ENCODE results near the gene SLC16A11. TPM values are rescaled to one million over a fixed set of nuclear protein-coding genes. Genes with fewer than 3 reads are reported as not detected.
A peak's percentile ranks its signal among the peaks of the same experiment; 100 is the strongest.

The SLC16A11 gene
- total RNA-seq, 1 donor, result 0.27 TPM

DNA sequence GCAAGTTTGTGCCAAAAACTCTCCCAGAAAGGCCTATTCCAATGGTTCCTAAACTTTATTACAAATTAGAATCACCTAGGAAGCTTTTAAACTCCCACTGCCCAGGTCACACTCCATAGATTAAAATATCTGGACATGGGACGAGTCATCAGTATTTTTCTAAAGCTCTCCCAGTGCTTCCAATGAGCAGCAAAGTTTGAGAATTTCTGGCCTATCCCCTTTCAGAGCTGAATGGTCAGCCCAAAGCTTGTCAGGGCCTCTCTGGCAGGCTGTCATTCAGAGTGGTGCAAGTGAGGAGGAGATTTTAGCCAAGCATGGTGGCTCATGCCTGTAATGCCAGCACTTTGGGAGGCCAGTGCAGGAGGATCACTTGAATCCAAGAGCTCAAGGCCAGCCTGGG is 18.6 kb downstream of the SLC16A11 start:
- no peak for DNase-seq (ENCODE audit: low read depth)
- H3K4me3 ChIP-seq (ENCODE audit: low read depth, low read length), result no peak overlapping the region
- TF ChIP-seq CTCF (IDR thresholded peaks at IDR 0.05; ENCODE audit: insufficient read depth, low read length), result no peak

DNA sequence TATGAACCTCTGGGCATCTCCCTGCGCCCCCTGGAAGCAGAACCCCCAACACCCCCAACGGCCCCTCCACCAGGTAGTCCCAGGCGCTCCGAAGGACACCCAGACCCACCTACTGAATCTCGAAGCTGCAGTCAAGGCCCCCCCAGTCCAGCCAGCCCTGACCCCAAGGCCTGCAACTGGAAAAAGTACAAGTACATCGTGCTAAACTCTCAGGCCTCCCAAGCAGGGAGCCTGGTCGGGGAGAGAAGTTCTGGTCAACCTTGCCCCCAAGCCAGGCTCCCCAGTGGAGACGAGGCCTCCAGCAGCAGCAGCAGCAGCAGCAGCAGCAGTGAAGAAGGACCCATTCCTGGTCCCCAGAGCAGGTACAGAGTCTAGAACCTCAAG is 19.5 kb downstream of the SLC16A11 start:
- no peak for TF ChIP-seq CTCF (IDR thresholded peaks at IDR 0.05; ENCODE audit: insufficient read depth, low read length)
- no peak for DNase-seq (ENCODE audit: low read depth)
- no peak overlapping the region for H3K4me3 ChIP-seq (ENCODE audit: low read depth, low read length)

DNA sequence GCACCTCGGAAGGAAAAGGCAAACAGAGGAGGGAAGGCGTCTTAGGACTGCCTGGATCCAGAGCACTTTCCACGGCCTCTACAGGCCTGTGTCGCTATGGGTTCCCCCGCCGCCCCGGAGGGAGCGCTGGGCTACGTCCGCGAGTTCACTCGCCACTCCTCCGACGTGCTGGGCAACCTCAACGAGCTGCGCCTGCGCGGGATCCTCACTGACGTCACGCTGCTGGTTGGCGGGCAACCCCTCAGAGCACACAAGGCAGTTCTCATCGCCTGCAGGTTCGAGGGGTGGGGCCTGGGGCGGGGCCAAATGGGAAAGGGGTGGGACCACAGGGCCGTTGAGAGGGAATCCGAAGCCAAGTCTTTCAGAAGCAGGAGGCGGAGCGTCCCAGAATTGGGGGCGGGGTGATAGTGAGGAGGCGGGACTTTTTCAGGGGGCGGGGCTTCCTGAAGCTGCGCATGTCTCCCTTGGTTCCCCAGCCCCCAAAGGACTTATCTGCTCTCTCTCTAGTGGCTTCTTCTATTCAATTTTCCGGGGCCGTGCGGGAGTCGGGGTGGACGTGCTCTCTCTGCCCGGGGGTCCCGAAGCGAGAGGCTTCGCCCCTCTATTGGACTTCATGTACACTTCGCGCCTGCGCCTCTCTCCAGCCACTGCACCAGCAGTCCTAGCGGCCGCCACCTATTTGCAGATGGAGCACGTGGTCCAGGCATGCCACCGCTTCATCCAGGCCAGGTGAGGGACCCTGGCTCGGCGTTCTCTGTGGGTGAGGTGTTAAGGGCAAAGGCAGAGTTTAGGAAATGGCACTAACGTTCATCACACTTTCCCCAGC is 20.1 kb downstream of the SLC16A11 start:
- peak; percentile 77 for DNase-seq (ENCODE audit: low read depth)
- TF ChIP-seq CTCF (IDR thresholded peaks at IDR 0.05; ENCODE audit: insufficient read depth, low read length), result no peak
- peak overlapping the region; percentile 13 for H3K4me3 ChIP-seq (ENCODE audit: low read depth, low read length)

DNA sequence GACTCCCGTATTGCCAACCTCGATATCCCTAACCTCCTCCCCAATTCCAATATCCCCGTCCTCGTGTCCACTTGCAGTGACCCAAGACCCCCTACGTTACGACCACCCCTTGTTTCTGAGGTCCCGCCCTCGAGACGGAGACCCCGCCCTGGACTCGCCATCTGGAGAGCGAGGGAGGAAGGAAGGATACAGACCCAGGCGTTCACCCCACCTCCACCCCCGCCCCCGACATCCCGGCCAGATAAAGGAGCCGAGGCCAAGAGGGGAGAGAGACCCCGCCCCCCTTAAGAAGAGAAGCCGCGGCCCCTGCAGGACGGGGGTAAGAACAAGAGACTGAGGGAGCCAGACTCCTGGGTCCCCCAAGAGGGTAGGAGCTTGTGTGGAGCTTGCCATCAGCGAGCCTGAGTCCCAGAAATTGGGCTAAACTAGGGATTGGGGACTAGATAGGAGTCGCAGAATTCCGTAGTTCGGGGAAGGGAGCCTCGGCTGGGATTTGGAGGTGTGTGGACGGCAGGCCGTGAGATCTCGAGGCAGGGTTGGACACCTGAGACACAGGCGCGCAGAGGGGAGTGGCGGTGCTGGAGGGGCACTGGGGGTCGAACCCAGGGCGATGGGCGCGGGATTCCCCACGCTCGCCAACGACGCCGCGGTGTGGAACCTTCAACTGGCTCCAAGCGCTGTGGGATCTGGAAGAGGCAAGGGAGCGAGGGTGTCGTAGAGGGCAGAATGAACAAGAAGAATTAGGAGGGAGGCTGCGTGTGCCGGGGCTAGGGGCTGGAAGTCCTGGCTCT is 20.9 kb downstream of the SLC16A11 start, which contains the start of gene BCL6B:
Gene BCL6B, plus strand, starts transcription at position 270 of the 791 bp plus-strand sequence. CDS start 622 bp downstream, outside the sequence.
- peak within 1 kb of the TSS; percentile 46 for H3K4me3 ChIP-seq (ENCODE audit: low read depth, low read length)
- no peak for DNase-seq (ENCODE audit: low read depth)
- no peak for TF ChIP-seq CTCF (IDR thresholded peaks at IDR 0.05; ENCODE audit: insufficient read depth, low read length)

GRCh38 chr17:7021993-7022778 is 21.7 kb downstream of the SLC16A11 start:
- peak; percentile 85 for TF ChIP-seq CTCF (IDR thresholded peaks at IDR 0.05; ENCODE audit: insufficient read depth, low read length)
- DNase-seq (ENCODE audit: low read depth), result peak; percentile 59
- peak overlapping the region; percentile 46 for H3K4me3 ChIP-seq (ENCODE audit: low read depth, low read length)

DNA sequence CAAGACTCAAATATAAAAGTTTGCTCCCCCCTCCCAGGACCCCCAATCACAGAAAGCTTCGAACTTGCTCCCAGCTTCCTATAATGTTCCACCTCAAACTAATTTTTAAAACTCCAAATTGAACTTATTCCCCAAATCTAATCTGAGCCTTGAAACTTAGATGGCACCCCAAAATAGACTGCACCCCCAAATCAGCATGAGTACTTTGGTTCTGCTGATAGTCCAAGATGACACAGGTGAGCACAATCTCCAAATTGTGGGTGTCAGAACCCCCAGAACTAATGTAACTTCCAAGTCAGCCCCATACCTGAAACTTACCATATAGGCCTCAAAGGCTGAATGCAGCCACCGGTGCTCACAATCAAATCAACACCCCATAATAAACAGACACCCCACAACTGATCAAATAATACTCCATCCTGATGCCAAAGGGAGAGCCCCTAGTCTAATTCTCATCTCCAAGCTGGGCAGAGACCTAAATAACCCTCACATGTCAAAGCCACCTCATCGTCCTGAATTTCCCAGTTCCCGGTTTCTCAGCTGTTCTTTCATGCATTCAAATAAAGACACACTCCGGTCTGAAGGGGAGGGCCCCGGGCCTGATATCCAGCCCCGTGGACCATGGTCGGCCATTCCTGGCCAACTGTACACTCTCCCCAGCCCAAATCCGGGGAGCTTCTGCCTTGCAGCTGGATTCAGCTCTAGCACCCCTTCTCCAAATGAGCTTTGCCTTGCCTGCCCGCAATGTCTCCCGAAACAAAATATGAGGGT is 22.8 kb downstream of the SLC16A11 start:
- no peak for TF ChIP-seq CTCF (IDR thresholded peaks at IDR 0.05; ENCODE audit: insufficient read depth, low read length)
- H3K4me3 ChIP-seq (ENCODE audit: low read depth, low read length), result no peak overlapping the region
- no peak for DNase-seq (ENCODE audit: low read depth)

Data from fibroblast of the aortic adventitia (primary cell).